Neural crest cell (in vitro differentiated cells): ENCODE measurements around the gene DHRS1. TPM values are rescaled to one million over a fixed set of nuclear protein-coding genes. Genes with fewer than 3 reads are reported as not detected.

Experiments used
- DNase-seq: peaks from one replicate; pipeline ENCODE4 v3.0.0; 2021; ENCODE audit warnings: low read depth, mixed read lengths, low spot score
- H3K27ac Mint-ChIP-seq: one replicate; pipeline ENCODE4 v1.8.0; 2021; ENCODE audit warnings: mild to moderate bottlenecking, mixed read lengths; ENCODE audit not compliant: unreplicated experiment
- H3K27me3 Mint-ChIP-seq: 2 replicates; pipeline ENCODE4 v1.8.0; 2021; ENCODE audit warnings: low read depth, mild to moderate bottlenecking, mixed read lengths
- H3K36me3 Mint-ChIP-seq: 2 replicates; pipeline ENCODE4 v1.8.0; 2021; ENCODE audit warnings: low read depth, mild to moderate bottlenecking, mixed read lengths
- H3K4me1 Mint-ChIP-seq: 2 replicates; pipeline ENCODE4 v1.8.0; 2021; ENCODE audit warnings: mixed read lengths
- H3K4me3 Mint-ChIP-seq: one replicate; pipeline ENCODE4 v1.8.0; 2021; ENCODE audit warnings: mild to moderate bottlenecking, mixed read lengths
- H3K9me3 Mint-ChIP-seq: 2 replicates; pipeline ENCODE4 v1.8.0; 2021; ENCODE audit warnings: mixed read lengths
- CTCF ChIP-seq: fragments of 200-600 bp; sonication (generic); conservative IDR thresholded peaks from 2 replicates; pipeline ENCODE4 v1.5.0; 2021; ENCODE audit warnings: antibody characterized with exemption, mild to moderate bottlenecking
- total RNA-seq: library from RNA; stranded (reverse); gene quantifications from 2 replicates; pipeline ENCODE4 v1.2.1, GENCODE V29; 2021

The DHRS1 gene
- total RNA-seq, 1 donor from 2014 or later: 17.2 TPM

- DNase-seq: no peak
- Mint-ChIP-seq H3K9me3 (no peaks in the 10 kb centered on the region), H3K36me3 (peaks cover 2% of the 10 kb centered on the region), H3K27ac (no peak overlapping the region), H3K4me1 (peaks cover 18% of the 10 kb centered on the region), H3K4me3 (peak overlapping the region; percentile 35), H3K27me3 (no peaks in the 10 kb centered on the region)
- no peak for TF ChIP-seq CTCF
These were observed 30.2 kb downstream of the DHRS1 start for GRCh38 chr14:24269368-24269767.

- Mint-ChIP-seq H3K36me3 (peaks cover 2% of the 10 kb centered on the region), H3K27me3 (no peaks in the 10 kb centered on the region), H3K9me3 (no peaks in the 10 kb centered on the region), H3K4me1 (peaks cover 18% of the 10 kb centered on the region), H3K4me3 (no peak overlapping the region), H3K27ac (no peak overlapping the region)
- TF ChIP-seq CTCF: no peak
- DNase-seq: no peak
These were observed 31.4 kb downstream of the DHRS1 start for GRCh38 chr14:24268225-24268624.

- Mint-ChIP-seq H3K36me3 (peaks cover 2% of the 10 kb centered on the region), H3K9me3 (no peaks in the 10 kb centered on the region), H3K4me1 (peaks cover 15% of the 10 kb centered on the region), H3K27me3 (no peaks in the 10 kb centered on the region), H3K4me3 (peak overlapping the region; percentile 39), H3K27ac (no peak overlapping the region)
- TF ChIP-seq CTCF: no peak
- DNase-seq: no peak
These were observed 32.1 kb downstream of the DHRS1 start for GRCh38 chr14:24267516-24267915.

DNA sequence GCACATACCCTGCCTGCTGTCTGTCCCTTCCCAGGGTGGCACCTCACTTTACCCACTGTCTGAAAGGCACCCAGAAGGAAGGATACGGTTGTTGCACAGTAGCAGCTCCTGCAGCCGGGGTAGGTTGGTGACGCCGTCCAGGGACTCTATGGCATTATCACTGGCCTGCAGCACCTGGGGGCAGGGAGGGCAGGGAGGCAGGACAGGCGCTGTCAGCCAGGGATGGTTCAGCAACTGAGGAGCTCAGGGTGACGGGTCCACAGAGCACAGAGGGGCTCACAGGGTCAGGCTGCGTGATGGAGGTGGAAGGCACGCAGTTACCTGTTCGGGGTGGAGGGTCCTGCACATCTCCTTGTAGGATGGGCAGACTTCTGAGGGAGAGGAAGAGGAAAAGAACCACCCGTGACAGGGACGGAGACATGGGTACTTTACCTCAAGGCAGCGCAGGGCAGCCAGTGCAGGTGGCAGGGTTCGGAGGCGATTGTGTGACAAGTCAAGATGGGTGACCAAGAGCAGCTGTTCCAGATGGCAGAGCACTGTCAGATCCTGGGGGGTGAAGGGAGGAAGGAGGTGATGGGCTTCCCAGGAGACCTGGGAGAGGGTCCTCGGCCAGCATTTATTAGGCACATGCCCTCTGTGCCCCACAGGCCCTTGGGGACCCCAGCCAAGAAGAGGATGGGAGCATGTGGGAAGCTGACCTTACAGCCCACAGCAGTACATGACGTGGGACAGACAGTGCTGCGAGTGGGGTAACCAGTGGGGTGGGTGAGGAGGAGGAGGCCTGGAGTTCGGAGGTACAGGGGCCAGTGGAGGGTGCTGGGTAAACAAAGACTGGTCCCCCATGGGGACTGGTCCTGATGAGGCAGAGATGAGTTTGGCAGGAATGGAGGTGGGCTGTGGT is 33.0 kb downstream of the DHRS1 start:
- no peaks in the 10 kb centered on the region for H3K27me3 Mint-ChIP-seq
- no peak overlapping the region for H3K27ac Mint-ChIP-seq
- peaks cover 2% of the 10 kb centered on the region for H3K36me3 Mint-ChIP-seq
- peaks cover 6% of the 10 kb centered on the region for H3K4me1 Mint-ChIP-seq
- H3K4me3 Mint-ChIP-seq: peak overlapping the region; percentile 39
- TF ChIP-seq CTCF: no peak
- DNase-seq: no peak
- no peaks in the 10 kb centered on the region for H3K9me3 Mint-ChIP-seq

- H3K4me1 Mint-ChIP-seq: no peaks in the 10 kb centered on the region
- no peak overlapping the region for H3K4me3 Mint-ChIP-seq
- DNase-seq: no peak
- TF ChIP-seq CTCF: no peak
- peaks cover 2% of the 10 kb centered on the region for H3K36me3 Mint-ChIP-seq
- H3K27ac Mint-ChIP-seq: peak overlapping the region; percentile 84
- no peaks in the 10 kb centered on the region for H3K27me3 Mint-ChIP-seq
- H3K9me3 Mint-ChIP-seq: no peaks in the 10 kb centered on the region
These were observed 35.3 kb downstream of the DHRS1 start for GRCh38 chr14:24264298-24264697.
